HG03521 (cell line): ENCODE data around the gene PGAM1.
"Not testable (repeated sequence)": the region's sequence is repeated elsewhere in the genome, so short reads cannot be mapped to it uniquely, and the experiment has no call there.

ENCODE experiments used
- ATAC-seq: cut with Tn5 transposase; IDR thresholded peaks from one replicate; pipeline ENCODE4 v1.9.1; 2021; ENCODE audit warnings: mild to moderate bottlenecking, moderate library complexity; ENCODE audit not compliant: unreplicated experiment

Gene PGAM1

GRCh38 chr10:97454330-97455036 is 28.5 kb downstream of the PGAM1 start:
- no peak for ATAC-seq

- no peak for ATAC-seq
These were observed 30.2 kb downstream of the PGAM1 start for GRCh38 chr10:97456034-97456685.

GRCh38 chr10:97456686-97457065 is 30.7 kb downstream of the PGAM1 start:
- no peak for ATAC-seq

- ATAC-seq, result no peak
These were observed 33.1 kb downstream of the PGAM1 start for GRCh38 chr10:97459111-97459510.

- ATAC-seq, result no peak
These were observed 33.9 kb downstream of the PGAM1 start for GRCh38 chr10:97459933-97460332.

- no peak for ATAC-seq
These were observed 36.3 kb downstream of the PGAM1 start for GRCh38 chr10:97462309-97462708.

- no peak for ATAC-seq
These were observed 37.6 kb downstream of the PGAM1 start for GRCh38 chr10:97463363-97464132.

GRCh38 chr10:97464226-97464625 is 38.2 kb downstream of the PGAM1 start:
- ATAC-seq, result no peak

- ATAC-seq, result no peak
These were observed 40.0 kb downstream of the PGAM1 start for GRCh38 chr10:97465982-97466381.

GRCh38 chr10:97466755-97467154 is 40.8 kb downstream of the PGAM1 start:
- ATAC-seq, result no peak

GRCh38 chr10:97468162-97468561 is 42.2 kb downstream of the PGAM1 start:
- ATAC-seq, result no peak

- ATAC-seq, result not testable (repeated sequence)
These were observed 42.8 kb downstream of the PGAM1 start for GRCh38 chr10:97468781-97469180.

- no peak for ATAC-seq
These were observed 48.9 kb downstream of the PGAM1 start for GRCh38 chr10:97474918-97475317.

- ATAC-seq, result no peak
These were observed 50.1 kb downstream of the PGAM1 start for GRCh38 chr10:97475936-97476594.

GRCh38 chr10:97479410-97479809 is 53.4 kb downstream of the PGAM1 start:
- not testable (repeated sequence) for ATAC-seq

- no peak for ATAC-seq
These were observed 53.9 kb downstream of the PGAM1 start for GRCh38 chr10:97479939-97480338.

- no peak for ATAC-seq
These were observed 55.1 kb downstream of the PGAM1 start for GRCh38 chr10:97481071-97481470.

GRCh38 chr10:97482381-97482780 is 56.4 kb downstream of the PGAM1 start:
- no peak for ATAC-seq
